ENCODE measurements around the gene PUM2.

DNA sequence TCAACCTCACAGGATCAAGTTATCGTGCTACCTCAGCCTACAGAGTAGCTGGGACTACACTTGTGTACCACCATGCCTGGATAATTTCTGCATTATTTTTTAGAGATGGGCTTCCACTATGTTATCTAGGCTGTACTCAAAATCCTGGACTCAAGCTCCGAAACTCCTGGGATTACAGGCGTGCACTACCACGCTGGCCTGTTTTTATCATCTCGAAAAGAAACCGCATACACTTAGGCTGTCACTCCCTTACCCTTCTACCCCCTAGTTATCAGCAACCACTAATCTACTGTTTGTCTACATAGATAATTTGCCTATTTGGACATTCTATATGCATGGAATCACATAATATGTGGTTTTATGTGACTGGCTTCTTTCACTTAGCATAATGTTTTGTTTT is 8.5 kb upstream of the PUM2 start:
- TF ChIP-seq, protein P1, sequence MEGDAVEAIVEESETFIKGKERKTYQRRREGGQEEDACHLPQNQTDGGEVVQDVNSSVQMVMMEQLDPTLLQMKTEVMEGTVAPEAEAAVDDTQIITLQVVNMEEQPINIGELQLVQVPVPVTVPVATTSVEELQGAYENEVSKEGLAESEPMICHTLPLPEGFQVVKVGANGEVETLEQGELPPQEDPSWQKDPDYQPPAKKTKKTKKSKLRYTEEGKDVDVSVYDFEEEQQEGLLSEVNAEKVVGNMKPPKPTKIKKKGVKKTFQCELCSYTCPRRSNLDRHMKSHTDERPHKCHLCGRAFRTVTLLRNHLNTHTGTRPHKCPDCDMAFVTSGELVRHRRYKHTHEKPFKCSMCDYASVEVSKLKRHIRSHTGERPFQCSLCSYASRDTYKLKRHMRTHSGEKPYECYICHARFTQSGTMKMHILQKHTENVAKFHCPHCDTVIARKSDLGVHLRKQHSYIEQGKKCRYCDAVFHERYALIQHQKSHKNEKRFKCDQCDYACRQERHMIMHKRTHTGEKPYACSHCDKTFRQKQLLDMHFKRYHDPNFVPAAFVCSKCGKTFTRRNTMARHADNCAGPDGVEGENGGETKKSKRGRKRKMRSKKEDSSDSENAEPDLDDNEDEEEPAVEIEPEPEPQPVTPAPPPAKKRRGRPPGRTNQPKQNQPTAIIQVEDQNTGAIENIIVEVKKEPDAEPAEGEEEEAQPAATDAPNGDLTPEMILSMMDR (IDR thresholded peaks at IDR 0.05; ENCODE audit: low read length) = no peak
- TF ChIP-seq EZH2 (optimal IDR thresholded peaks at IDR 0.05; ENCODE audit: low read depth, low read length) = no peak

All from MM.1S (cell line).